Skin epidermis (tissue), 12 donors: ENCODE measurements around the gene CDH13.
A peak's percentile ranks its signal among the peaks of the same experiment; 100 is the strongest.

Experiments used
- H3K27ac ChIP-seq, 21 experiments: fragments of 200-600 bp; sonication (generic) in 11 of 21; one replicate each; pipeline ENCODE4 v1.5.0; 2020; ENCODE audit warnings: mild to moderate bottlenecking in 3 of 21, inconsistent platforms in 2 of 21, moderate library complexity in 2 of 21
- H3K4me3 ChIP-seq, 7 experiments: fragments of 200-600 bp; sonication (generic) in 2 of 7; one replicate each; pipeline ENCODE4 v1.5.0; 2020; ENCODE audit warnings: inconsistent platforms in 2 of 7, mild to moderate bottlenecking in 2 of 7, moderate library complexity in 1 of 7

Gene CDH13

GRCh38 chr16:83335076-83335475 is 708.3 kb downstream of the CDH13 start:
- no peak overlapping the region for H3K4me3 ChIP-seq
- no peak overlapping the region for H3K27ac ChIP-seq

GRCh38 chr16:83336603-83337002 is 709.8 kb downstream of the CDH13 start:
- H3K4me3 ChIP-seq = no peak overlapping the region
- peak overlapping the region in 1 of 21 experiments; percentile 30 for H3K27ac ChIP-seq

- no peak overlapping the region for H3K4me3 ChIP-seq
- H3K27ac ChIP-seq = no peak overlapping the region
These were observed 711.4 kb downstream of the CDH13 start for GRCh38 chr16:83338138-83338537.

GRCh38 chr16:83338941-83339340 is 712.2 kb downstream of the CDH13 start:
- Histone ChIP-seq H3K4me3 (no peak overlapping the region), H3K27ac (no peak overlapping the region)

- no peak overlapping the region for H3K4me3 ChIP-seq
- peak overlapping the region in 3 of 21 experiments; percentile 26 to 68 (median 43) for H3K27ac ChIP-seq
These were observed 717.2 kb downstream of the CDH13 start for GRCh38 chr16:83343935-83344366.

GRCh38 chr16:83345846-83346640 is 719.3 kb downstream of the CDH13 start:
- H3K4me3 ChIP-seq = no peak overlapping the region
- H3K27ac ChIP-seq = no peak overlapping the region

GRCh38 chr16:83348991-83349390 is 722.2 kb downstream of the CDH13 start:
- Histone ChIP-seq H3K4me3 (no peak overlapping the region), H3K27ac (no peak overlapping the region)

- Histone ChIP-seq H3K27ac (no peak overlapping the region), H3K4me3 (no peak overlapping the region)
These were observed 723.7 kb downstream of the CDH13 start for GRCh38 chr16:83350481-83350880.

- no peak overlapping the region for H3K4me3 ChIP-seq
These were observed 725.1 kb downstream of the CDH13 start for GRCh38 chr16:83351846-83352245.

GRCh38 chr16:83353241-83353640 is 726.5 kb downstream of the CDH13 start:
- Histone ChIP-seq H3K4me3 (no peak overlapping the region), H3K27ac (no peak overlapping the region)

More at GRCh38 chr16:83351846-83352245, 725.1 kb downstream of the CDH13 start:
- no peak overlapping the region for H3K27ac ChIP-seq

- no peak overlapping the region for H3K27ac ChIP-seq
- no peak overlapping the region for H3K4me3 ChIP-seq
These were observed 727.2 kb downstream of the CDH13 start for GRCh38 chr16:83354015-83354414.

GRCh38 chr16:83355570-83356218 is 728.9 kb downstream of the CDH13 start:
- Histone ChIP-seq H3K27ac (no peak overlapping the region), H3K4me3 (no peak overlapping the region)

- Histone ChIP-seq H3K27ac (no peak overlapping the region), H3K4me3 (no peak overlapping the region)
These were observed 729.5 kb downstream of the CDH13 start for GRCh38 chr16:83356266-83356665.

GRCh38 chr16:83356986-83357385 is 730.2 kb downstream of the CDH13 start:
- H3K27ac ChIP-seq = no peak overlapping the region

GRCh38 chr16:83363521-83363920 is 736.8 kb downstream of the CDH13 start:
- H3K27ac ChIP-seq = no peak overlapping the region
- H3K4me3 ChIP-seq = no peak overlapping the region

More at GRCh38 chr16:83356986-83357385, 730.2 kb downstream of the CDH13 start:
- H3K4me3 ChIP-seq = no peak overlapping the region

GRCh38 chr16:83365166-83365565 is 738.4 kb downstream of the CDH13 start:
- H3K4me3 ChIP-seq = no peak overlapping the region
- no peak overlapping the region for H3K27ac ChIP-seq

GRCh38 chr16:83366228-83366627 is 739.5 kb downstream of the CDH13 start:
- no peak overlapping the region for H3K4me3 ChIP-seq
- H3K27ac ChIP-seq = no peak overlapping the region

- no peak overlapping the region for H3K27ac ChIP-seq
These were observed 748.2 kb downstream of the CDH13 start for GRCh38 chr16:83374979-83375378.

GRCh38 chr16:83389751-83390150 is 763.0 kb downstream of the CDH13 start:
- Histone ChIP-seq H3K4me3 (no peak overlapping the region), H3K27ac (no peak overlapping the region)

More at GRCh38 chr16:83374979-83375378, 748.2 kb downstream of the CDH13 start:
- H3K4me3 ChIP-seq = no peak overlapping the region

GRCh38 chr16:83390759-83391158 is 764.0 kb downstream of the CDH13 start:
- Histone ChIP-seq H3K27ac (no peak overlapping the region), H3K4me3 (no peak overlapping the region)

- Histone ChIP-seq H3K27ac (no peak overlapping the region), H3K4me3 (no peak overlapping the region)
These were observed 766.0 kb downstream of the CDH13 start for GRCh38 chr16:83392743-83393142.
